GM13977 (cell line): ENCODE measurements around the gene ANKRD2.

Experiments used
- DNase-seq: peaks from one replicate; pipeline ENCODE4 v3.0.0; 2012; ENCODE audit warnings: low spot score
- in situ Hi-C: fragments of 300-500 bp; cut with MboI; formaldehyde crosslinking; loops from one replicate; pipeline ENCODE4 v1.12.0; 2022; ENCODE audit warnings: low sequenced_read_pairs, low pct_unique_long_range_greater_than_20kb, mixed read lengths, inconsistent platforms; ENCODE audit not compliant: unreplicated experiment
- TF ChIP-seq, protein P1 (sequence below): IDR thresholded peaks from 2 replicates; pipeline ENCODE4 v1.5.1; 2012; ENCODE audit warnings: mild to moderate bottlenecking, control low read depth; ENCODE audit not compliant: insufficient read depth; ENCODE audit errors: extremely low read depth, missing control alignments

The ANKRD2 gene

DNA sequence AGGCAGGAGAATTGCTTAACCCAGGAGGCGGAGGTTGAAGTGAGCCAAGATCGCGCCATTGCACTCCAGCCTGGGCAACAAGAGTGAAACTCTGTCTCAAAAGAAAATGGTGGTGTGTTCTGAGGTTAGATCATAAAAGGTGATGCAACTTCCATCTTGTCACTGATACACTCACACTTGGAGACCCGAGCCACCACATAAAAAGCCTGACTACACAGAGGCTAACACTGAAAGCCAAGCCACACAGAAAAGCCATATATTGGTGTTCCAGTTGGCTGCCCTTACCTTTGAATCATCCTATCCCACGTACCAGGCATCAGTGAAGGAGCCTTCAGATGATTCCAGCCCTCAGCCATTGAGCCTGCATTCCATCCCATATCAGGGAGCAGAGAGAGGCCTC, 56.7 kb downstream of the ANKRD2 start:
- no peak for DNase-seq
- TF ChIP-seq, protein P1, sequence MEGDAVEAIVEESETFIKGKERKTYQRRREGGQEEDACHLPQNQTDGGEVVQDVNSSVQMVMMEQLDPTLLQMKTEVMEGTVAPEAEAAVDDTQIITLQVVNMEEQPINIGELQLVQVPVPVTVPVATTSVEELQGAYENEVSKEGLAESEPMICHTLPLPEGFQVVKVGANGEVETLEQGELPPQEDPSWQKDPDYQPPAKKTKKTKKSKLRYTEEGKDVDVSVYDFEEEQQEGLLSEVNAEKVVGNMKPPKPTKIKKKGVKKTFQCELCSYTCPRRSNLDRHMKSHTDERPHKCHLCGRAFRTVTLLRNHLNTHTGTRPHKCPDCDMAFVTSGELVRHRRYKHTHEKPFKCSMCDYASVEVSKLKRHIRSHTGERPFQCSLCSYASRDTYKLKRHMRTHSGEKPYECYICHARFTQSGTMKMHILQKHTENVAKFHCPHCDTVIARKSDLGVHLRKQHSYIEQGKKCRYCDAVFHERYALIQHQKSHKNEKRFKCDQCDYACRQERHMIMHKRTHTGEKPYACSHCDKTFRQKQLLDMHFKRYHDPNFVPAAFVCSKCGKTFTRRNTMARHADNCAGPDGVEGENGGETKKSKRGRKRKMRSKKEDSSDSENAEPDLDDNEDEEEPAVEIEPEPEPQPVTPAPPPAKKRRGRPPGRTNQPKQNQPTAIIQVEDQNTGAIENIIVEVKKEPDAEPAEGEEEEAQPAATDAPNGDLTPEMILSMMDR: no peak
- in situ Hi-C loops: no loop called here

DNA sequence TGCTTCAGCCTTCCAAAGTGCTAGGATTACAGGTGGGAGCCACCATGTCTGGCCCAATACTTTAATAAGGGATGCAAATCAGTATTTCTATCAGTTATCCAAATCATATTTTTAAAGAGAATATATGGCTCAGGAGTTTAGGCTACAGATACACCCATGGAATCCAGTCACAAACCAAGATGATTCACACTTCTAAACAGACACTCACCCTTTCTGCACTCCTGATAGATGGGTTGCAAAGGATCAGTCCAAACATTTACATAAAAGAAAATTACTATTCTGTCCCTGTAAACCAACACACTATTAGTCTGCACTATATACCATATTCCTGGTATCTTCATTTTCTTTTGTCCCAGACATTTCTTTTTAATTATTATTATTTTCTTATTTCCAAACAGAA, 58.5 kb downstream of the ANKRD2 start:
- TF ChIP-seq, protein P1: no peak
- in situ Hi-C loops: no loop called here

DNA sequence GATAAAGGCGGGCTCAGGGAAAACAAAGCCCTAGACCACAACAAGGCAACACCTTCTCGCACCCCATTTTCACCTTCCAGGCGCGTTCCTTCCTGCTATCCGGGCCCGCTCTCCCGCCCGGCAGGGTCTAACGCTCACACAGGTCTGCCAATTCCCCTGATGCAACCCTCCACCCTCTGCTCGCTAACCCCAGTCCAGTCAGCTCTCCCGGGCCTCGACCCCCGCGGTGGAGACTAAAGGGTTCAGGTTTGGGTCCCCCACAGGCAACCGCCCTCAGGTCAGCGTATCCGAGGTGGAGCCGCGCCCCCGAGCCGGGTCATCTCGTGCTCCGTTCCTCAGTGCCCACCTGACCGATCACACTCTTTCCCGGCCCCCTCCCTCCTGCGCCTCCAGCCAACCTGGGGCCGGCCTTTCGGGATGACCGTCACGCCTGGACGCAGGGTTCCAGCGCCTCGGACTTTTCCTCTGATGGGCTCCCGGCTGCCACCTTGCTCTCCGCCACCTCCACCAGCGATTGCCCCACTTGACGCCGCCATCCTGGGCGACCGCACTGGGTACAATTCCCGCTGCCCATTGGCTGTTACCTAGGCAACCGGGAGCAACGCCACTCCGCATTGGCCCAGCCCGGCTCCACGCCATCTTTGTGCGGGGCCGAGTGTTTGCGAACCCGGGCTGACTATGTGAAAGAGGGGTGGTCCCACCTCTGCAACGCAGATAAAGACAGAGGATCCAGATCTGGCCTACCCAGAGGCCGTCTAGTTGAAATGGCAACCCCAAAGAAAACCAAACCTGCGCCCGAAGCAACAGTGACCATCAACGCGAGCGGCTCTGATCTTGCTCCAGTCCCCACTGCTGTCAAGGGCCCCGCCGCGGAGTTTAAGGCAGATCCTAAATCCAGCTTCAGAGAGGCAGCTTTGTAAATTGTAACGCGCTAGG, 60.6 kb downstream of the ANKRD2 start, which contains the start of gene MORN4:
Gene MORN4 (minus strand): TSS at position 552 of the 936 bp plus-strand sequence. CDS start 13,847 bp downstream, outside the sequence.
- DNase-seq: peak; percentile 88
- in situ Hi-C loops: no loop called here
- TF ChIP-seq, protein P1: no peak

More for the DNA sequence above, 58.5 kb downstream of the ANKRD2 start:
- DNase-seq: no peak
